OCI-LY1 (cell line): Measurements from ENCODE around the gene WSCD2.

Source experiments
- H2AFZ ChIP-seq: fragments of 200-600 bp; sonication (generic), shearing (Covaris generic); 2 replicates; pipeline ENCODE4 v1.6.0; 2014; ENCODE audit warnings: antibody characterized with exemption, mild to moderate bottlenecking, low read length
- H3F3A ChIP-seq: fragments of 200-600 bp; sonication (generic), shearing (Covaris generic); 2 replicates; pipeline ENCODE4 v1.6.0; 2014; ENCODE audit warnings: mild to moderate bottlenecking, antibody characterized with exemption, low read length, moderate library complexity; ENCODE audit not compliant: insufficient read depth
- H3K27ac ChIP-seq: fragments of 200-600 bp; sonication (generic); 2 replicates; pipeline ENCODE4 v1.5.1; 2014; ENCODE audit warnings: low read length, mixed run types, mild to moderate bottlenecking, low read depth; ENCODE audit not compliant: poor library complexity, severe bottlenecking
- H3K27me3 ChIP-seq: fragments of 200-600 bp; sonication (generic); 2 replicates; pipeline ENCODE4 v1.6.0; 2014; ENCODE audit warnings: antibody characterized with exemption, mild to moderate bottlenecking, low read length, moderate library complexity; ENCODE audit not compliant: insufficient read depth
- H3K36me3 ChIP-seq: fragments of 200-600 bp; sonication (generic); 2 replicates; pipeline ENCODE4 v1.6.1; 2014; ENCODE audit warnings: mild to moderate bottlenecking, antibody characterized with exemption, low read length, moderate library complexity, mixed read lengths; ENCODE audit not compliant: insufficient read depth
- H3K4me1 ChIP-seq: fragments of 200-600 bp; sonication (generic); 2 replicates; pipeline ENCODE4 v1.5.1; 2014; ENCODE audit warnings: mild to moderate bottlenecking, low read length, moderate library complexity; ENCODE audit not compliant: insufficient read depth, severe bottlenecking
- H3K4me2 ChIP-seq: fragments of 200-600 bp; sonication (generic), shearing (Covaris generic); 2 replicates; pipeline ENCODE4 v1.6.1; 2014; ENCODE audit warnings: low read length
- H3K4me3 ChIP-seq: fragments of 200-600 bp; sonication (generic); 2 replicates; pipeline ENCODE4 v1.5.1; 2014; ENCODE audit warnings: low read length, low read depth, mild to moderate bottlenecking, mixed read lengths; ENCODE audit not compliant: poor library complexity, severe bottlenecking
- H3K79me2 ChIP-seq: fragments of 200-600 bp; shearing (Covaris generic); 2 replicates; pipeline ENCODE4 v1.6.1; 2016; ENCODE audit warnings: mixed run types, low read length, mixed read lengths; ENCODE audit not compliant: insufficient read depth
- H3K9ac ChIP-seq: fragments of 200-600 bp; sonication (generic), shearing (Covaris generic); 2 replicates; pipeline ENCODE4 v1.6.1; 2014; ENCODE audit warnings: mild to moderate bottlenecking, low read length, mixed read lengths
- H3K9me2 ChIP-seq: fragments of 200-600 bp; sonication (generic), shearing (Covaris generic); 2 replicates; pipeline ENCODE4 v1.6.1; 2014; ENCODE audit warnings: low read depth, mild to moderate bottlenecking, low read length, mixed read lengths
- H3K9me3 ChIP-seq: fragments of 200-600 bp; shearing (Covaris generic); 2 replicates; pipeline ENCODE4 v1.6.1; 2014; ENCODE audit warnings: low read length, mixed read lengths
- H4K20me1 ChIP-seq: fragments of 200-600 bp; sonication (generic), shearing (Covaris generic); 2 replicates; pipeline ENCODE4 v1.6.0; 2016; ENCODE audit warnings: mild to moderate bottlenecking, low read length; ENCODE audit not compliant: insufficient read depth
- EZH2 ChIP-seq: fragments of 200-600 bp; sonication (generic), shearing (Covaris generic); IDR thresholded peaks from 2 replicates; pipeline ENCODE4 v1.8.0; 2017; ENCODE audit warnings: borderline replicate concordance, mixed run types, mild to moderate bottlenecking, antibody characterized with exemption, low read length, moderate library complexity, mixed read lengths
- TF ChIP-seq, protein P1 (sequence below): fragments of 200-600 bp; sonication (generic), shearing (Covaris generic); IDR thresholded peaks from 2 replicates; pipeline ENCODE4 v1.5.1; 2017; ENCODE audit warnings: mild to moderate bottlenecking, antibody characterized with exemption, low read length, moderate library complexity, mixed read lengths

Gene WSCD2

DNA sequence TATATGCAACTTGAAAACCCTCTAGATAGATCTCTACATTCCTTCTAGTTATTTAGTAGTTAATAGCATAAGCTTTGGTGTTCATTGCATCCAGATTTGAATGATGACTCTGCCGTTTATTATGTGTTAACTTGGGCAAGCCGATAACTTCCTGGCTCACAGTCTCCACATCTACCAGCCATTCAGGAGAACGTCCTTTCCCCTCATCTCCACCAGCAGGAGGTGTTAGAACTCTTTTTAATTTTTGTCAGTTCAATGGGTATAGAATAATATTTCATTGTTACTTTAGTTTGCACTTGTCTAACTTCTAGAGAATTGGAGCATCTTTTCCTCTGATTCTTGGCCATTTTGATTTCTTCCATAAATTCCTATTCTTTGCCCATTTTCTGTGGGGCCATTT lies 30.0 kb upstream of the WSCD2 start:
- no peaks in the 10 kb centered on the region for H4K20me1 ChIP-seq
- H3K36me3 ChIP-seq = no peaks in the 10 kb centered on the region
- TF ChIP-seq EZH2 = no peak
- TF ChIP-seq, protein P1, sequence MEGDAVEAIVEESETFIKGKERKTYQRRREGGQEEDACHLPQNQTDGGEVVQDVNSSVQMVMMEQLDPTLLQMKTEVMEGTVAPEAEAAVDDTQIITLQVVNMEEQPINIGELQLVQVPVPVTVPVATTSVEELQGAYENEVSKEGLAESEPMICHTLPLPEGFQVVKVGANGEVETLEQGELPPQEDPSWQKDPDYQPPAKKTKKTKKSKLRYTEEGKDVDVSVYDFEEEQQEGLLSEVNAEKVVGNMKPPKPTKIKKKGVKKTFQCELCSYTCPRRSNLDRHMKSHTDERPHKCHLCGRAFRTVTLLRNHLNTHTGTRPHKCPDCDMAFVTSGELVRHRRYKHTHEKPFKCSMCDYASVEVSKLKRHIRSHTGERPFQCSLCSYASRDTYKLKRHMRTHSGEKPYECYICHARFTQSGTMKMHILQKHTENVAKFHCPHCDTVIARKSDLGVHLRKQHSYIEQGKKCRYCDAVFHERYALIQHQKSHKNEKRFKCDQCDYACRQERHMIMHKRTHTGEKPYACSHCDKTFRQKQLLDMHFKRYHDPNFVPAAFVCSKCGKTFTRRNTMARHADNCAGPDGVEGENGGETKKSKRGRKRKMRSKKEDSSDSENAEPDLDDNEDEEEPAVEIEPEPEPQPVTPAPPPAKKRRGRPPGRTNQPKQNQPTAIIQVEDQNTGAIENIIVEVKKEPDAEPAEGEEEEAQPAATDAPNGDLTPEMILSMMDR = no peak
- H3F3A ChIP-seq = no peaks in the 10 kb centered on the region
- H3K27ac ChIP-seq = no peak overlapping the region
- no peaks in the 10 kb centered on the region for H3K27me3 ChIP-seq
- H3K9me3 ChIP-seq = no peaks in the 10 kb centered on the region
- H3K9me2 ChIP-seq = no peaks in the 10 kb centered on the region
- H3K4me1 ChIP-seq = no peaks in the 10 kb centered on the region
- H3K4me3 ChIP-seq = no peak overlapping the region
- no peak overlapping the region for H3K4me2 ChIP-seq
- H3K9ac ChIP-seq = no peak overlapping the region
- H2AFZ ChIP-seq = no peak overlapping the region
- no peaks in the 10 kb centered on the region for H3K79me2 ChIP-seq

DNA sequence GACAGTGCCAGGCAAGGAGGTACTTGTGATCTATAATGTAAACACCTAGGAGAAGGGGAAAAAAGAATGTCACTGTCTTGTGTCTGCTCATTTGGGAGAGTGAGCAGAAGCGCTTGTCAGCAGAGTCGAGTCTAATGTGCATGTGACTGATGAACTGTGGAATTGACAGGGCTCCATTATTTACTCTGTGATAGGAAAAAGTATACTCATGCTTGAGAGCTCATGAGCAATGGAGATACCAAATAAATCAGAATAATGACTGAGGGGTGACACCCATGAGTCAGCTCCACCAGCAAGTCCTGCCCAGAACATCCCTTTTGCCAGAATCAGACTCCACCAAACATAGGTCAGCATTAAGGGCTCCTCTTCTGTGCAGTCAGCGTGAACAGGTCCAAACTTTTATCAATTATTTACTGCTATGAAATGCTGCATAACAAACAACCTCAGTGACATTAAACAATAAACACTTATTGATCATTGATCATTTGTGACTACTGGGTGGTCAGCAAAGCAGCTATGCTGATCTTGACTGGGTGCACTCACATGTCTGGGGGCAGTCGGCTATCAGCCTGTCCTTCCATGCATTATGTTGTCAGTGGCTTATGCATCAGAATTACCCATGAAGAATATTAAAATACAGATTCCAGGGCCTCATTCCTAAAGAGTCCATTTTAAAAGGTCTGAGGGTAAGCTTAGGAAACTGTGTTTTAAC lies 29.2 kb upstream of the WSCD2 start:
- Histone ChIP-seq H3F3A (no peaks in the 10 kb centered on the region), H3K4me2 (no peak overlapping the region), H3K27ac (no peak overlapping the region), H3K79me2 (no peaks in the 10 kb centered on the region), H2AFZ (no peak overlapping the region), H3K9ac (no peak overlapping the region), H3K9me3 (no peaks in the 10 kb centered on the region), H3K27me3 (no peaks in the 10 kb centered on the region), H3K4me1 (no peaks in the 10 kb centered on the region), H3K36me3 (no peaks in the 10 kb centered on the region), H3K9me2 (no peaks in the 10 kb centered on the region), H3K4me3 (no peak overlapping the region), H4K20me1 (no peaks in the 10 kb centered on the region)
- no peak for TF ChIP-seq EZH2
- TF ChIP-seq, protein P1 = no peak

DNA sequence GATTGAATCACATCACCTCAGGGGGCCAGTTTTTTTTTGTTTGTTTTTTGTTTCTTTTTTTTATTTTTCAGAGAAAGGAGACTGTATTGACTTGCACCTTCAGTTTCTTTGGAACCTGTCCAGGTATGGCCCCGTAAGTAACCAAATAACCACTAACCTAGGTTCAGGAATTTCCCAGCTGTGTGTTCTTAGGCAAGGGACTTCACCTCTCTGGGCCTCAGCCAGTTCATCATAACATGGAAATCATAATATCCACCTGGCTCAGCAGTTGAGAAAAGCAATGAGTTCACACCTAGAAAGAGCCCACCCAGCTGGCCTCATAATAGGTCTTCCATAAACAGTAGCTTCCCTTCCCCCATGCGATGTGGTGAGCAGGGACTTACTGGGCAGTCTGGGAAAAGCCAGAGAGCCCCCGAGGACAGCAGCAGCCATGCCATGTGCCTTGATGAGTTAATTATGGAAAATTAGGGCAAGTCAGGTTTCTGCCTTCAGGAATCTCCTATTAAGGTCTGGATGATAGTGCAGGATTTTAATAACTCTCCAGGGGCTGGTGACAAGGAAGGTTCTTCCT lies 27.4 kb upstream of the WSCD2 start:
- no peaks in the 10 kb centered on the region for H3K9me3 ChIP-seq
- H3K79me2 ChIP-seq = no peaks in the 10 kb centered on the region

More for the DNA sequence above, 27.4 kb upstream of the WSCD2 start:
- TF ChIP-seq EZH2 = no peak
- TF ChIP-seq, protein P1 = no peak
- Histone ChIP-seq H3K9ac (no peak overlapping the region), H3K4me2 (no peak overlapping the region), H3K27me3 (no peaks in the 10 kb centered on the region), H3F3A (no peaks in the 10 kb centered on the region), H3K4me3 (no peak overlapping the region), H3K27ac (no peak overlapping the region), H4K20me1 (no peaks in the 10 kb centered on the region), H3K9me2 (no peaks in the 10 kb centered on the region), H2AFZ (no peak overlapping the region), H3K36me3 (no peaks in the 10 kb centered on the region), H3K4me1 (no peaks in the 10 kb centered on the region)
